RCC 7860 (cell line): ENCODE data around the gene TLE1.
A peak's percentile ranks its signal among the peaks of the same experiment; 100 is the strongest.
"Not testable (repeated sequence)": the region's sequence is repeated elsewhere in the genome, so short reads cannot be mapped to it uniquely, and the experiment has no call there.

Experiments used
- DNase-seq: peaks from one replicate; pipeline ENCODE4 v3.0.0-alpha.2; 2015; ENCODE audit warnings: low spot score
- FAIRE-seq: peaks from 2 replicates; lab custom pipeline; 2012; peaks lifted over from hg19 to GRCh38; lab: Jason Lieb, UNC

The TLE1 gene

GRCh38 chr9:81656871-81657337 lies 32.4 kb downstream of the TLE1 start:
- DNase-seq (no peak), FAIRE-seq (no peak)

- no peak for FAIRE-seq
- DNase-seq: no peak
Measured at GRCh38 chr9:81656004-81656403, 33.3 kb downstream of the TLE1 start.

GRCh38 chr9:81653240-81653639 lies 36.1 kb downstream of the TLE1 start:
- peak; percentile 65 for FAIRE-seq

GRCh38 chr9:81652058-81652687 lies 37.2 kb downstream of the TLE1 start:
- DNase-seq (no peak), FAIRE-seq (no peak)

More at GRCh38 chr9:81653240-81653639, 36.1 kb downstream of the TLE1 start:
- DNase-seq: peak; percentile 37

- FAIRE-seq: no peak
- no peak for DNase-seq
Measured at GRCh38 chr9:81650586-81651515, 38.5 kb downstream of the TLE1 start.

- no peak for FAIRE-seq
- no peak for DNase-seq
Measured at GRCh38 chr9:81649475-81650240, 39.7 kb downstream of the TLE1 start.

- FAIRE-seq: no peak
- DNase-seq: no peak
Measured at GRCh38 chr9:81648891-81649290, 40.5 kb downstream of the TLE1 start.

- DNase-seq (no peak), FAIRE-seq (no peak)
Measured at GRCh38 chr9:81646337-81646736, 43.0 kb downstream of the TLE1 start.

GRCh38 chr9:81644513-81644912 lies 44.8 kb downstream of the TLE1 start:
- not testable (repeated sequence) for FAIRE-seq, DNase-seq

GRCh38 chr9:81637276-81637675 lies 52.1 kb downstream of the TLE1 start:
- FAIRE-seq (no peak), DNase-seq (no peak)

GRCh38 chr9:81636255-81636599 lies 53.1 kb downstream of the TLE1 start:
- FAIRE-seq (no peak), DNase-seq (no peak)

GRCh38 chr9:81635521-81636254 lies 53.7 kb downstream of the TLE1 start:
- no peak for FAIRE-seq

GRCh38 chr9:81634915-81635516 lies 54.3 kb downstream of the TLE1 start:
- FAIRE-seq (no peak), DNase-seq (no peak)

More at GRCh38 chr9:81635521-81636254, 53.7 kb downstream of the TLE1 start:
- no peak for DNase-seq

GRCh38 chr9:81633952-81634854 lies 55.1 kb downstream of the TLE1 start:
- DNase-seq: no peak
- no peak for FAIRE-seq

GRCh38 chr9:81632599-81632998 lies 56.7 kb downstream of the TLE1 start:
- DNase-seq: no peak
- FAIRE-seq: no peak

- FAIRE-seq: no peak
- no peak for DNase-seq
Measured at GRCh38 chr9:81631218-81631745, 58.1 kb downstream of the TLE1 start.

- DNase-seq (no peak), FAIRE-seq (no peak)
Measured at GRCh38 chr9:81629440-81629839, 59.9 kb downstream of the TLE1 start.

- FAIRE-seq: peak; percentile 4
- peak; percentile 55 for DNase-seq
Measured at GRCh38 chr9:81628897-81629296, 60.5 kb downstream of the TLE1 start.

GRCh38 chr9:81627481-81627880 lies 61.9 kb downstream of the TLE1 start:
- no peak for FAIRE-seq
- DNase-seq: no peak
